SK-N-SH (cell line): ENCODE results near the gene BCHE. TPM values are rescaled to one million over a fixed set of nuclear protein-coding genes. Genes with fewer than 3 reads are reported as not detected.

ENCODE experiments used
- CTCF ChIA-PET: fragments of 300-600, 350-600 bp; formaldehyde crosslinking; extraction: SDS; loops from one replicate; lab custom pipeline; 2021; lab: Yijun Ruan, JAX
- POLR2A ChIA-PET: fragments of 350-600 bp; sonication (Branson Sonifier 250); formaldehyde crosslinking; extraction: SDS; loops from one replicate; lab custom pipeline; 2020; ENCODE audit warnings: antibody characterized with exemption, inconsistent platforms; lab: Yijun Ruan, JAX
- DNase-seq: peaks from one replicate; pipeline ENCODE4 v3.0.0; 2012
- H2AFZ ChIP-seq: fragments of 200-600 bp; sonication (generic); 2 replicates; pipeline ENCODE4 v1.8.1; 2016; ENCODE audit warnings: antibody characterized with exemption, mild to moderate bottlenecking, low read depth
- H3F3A ChIP-seq: fragments of 200-600 bp; sonication (generic); replicated peaks from 2 replicates; pipeline ENCODE3; 2016; ENCODE audit warnings: antibody characterized with exemption, mild to moderate bottlenecking; ENCODE audit not compliant: insufficient read depth
- H3K27ac ChIP-seq, 2 experiments: fragments of 200-500 bp in 1 of 2; fragments of 200-600 bp in 1 of 2; sonication (Bioruptor generic) in 1 of 2; sonication (generic), shearing (Covaris generic) in 1 of 2; 2 replicates each; pipeline versions ENCODE4 v1.5.1 to v1.6.1; 2014 to 2016; ENCODE audit warnings: low read depth in 2 of 2, inconsistent platforms in 1 of 2, low read length in 1 of 2, mild to moderate bottlenecking in 1 of 2, mixed read lengths in 1 of 2
- H3K27me3 ChIP-seq: fragments of 200-600 bp; sonication (generic), shearing (Covaris generic); 2 replicates; pipeline ENCODE4 v1.6.1; 2016; ENCODE audit warnings: mixed run types; ENCODE audit not compliant: insufficient read depth
- H3K36me3 ChIP-seq, 2 experiments: fragments of 200-500 bp in 1 of 2; fragments of 200-600 bp in 1 of 2; sonication (Bioruptor generic) in 1 of 2; sonication (generic) in 1 of 2; replicated peaks in 1 of 2; 2 replicates each; pipeline versions ENCODE3 to v1.5.1; 2014 to 2016; ENCODE audit warnings: low read length in 1 of 2, mild to moderate bottlenecking in 1 of 2; ENCODE audit not compliant: insufficient read depth in 2 of 2, control insufficient read depth in 1 of 2
- H3K4me1 ChIP-seq, 2 experiments: fragments of 200-500 bp in 1 of 2; fragments of 200-600 bp in 1 of 2; sonication (Bioruptor generic) in 1 of 2; sonication (generic), shearing (Covaris generic) in 1 of 2; 2 replicates each; pipeline versions ENCODE4 v1.5.1 to v1.6.1; 2014 to 2016; ENCODE audit warnings: low read depth in 1 of 2, low read length in 1 of 2, mixed run types in 1 of 2; ENCODE audit not compliant: insufficient read depth in 2 of 2, control insufficient read depth in 1 of 2
- H3K4me2 ChIP-seq: fragments of 200-600 bp; sonication (generic), shearing (Covaris generic); 2 replicates; pipeline ENCODE4 v1.6.1; 2017; ENCODE audit warnings: mixed run types
- H3K4me3 ChIP-seq, 2 experiments: fragments of 200-500 bp in 1 of 2; fragments of 200-600 bp in 1 of 2; sonication (Bioruptor generic) in 1 of 2; sonication (generic), shearing (Covaris generic) in 1 of 2; 2 replicates each; pipeline versions ENCODE4 v1.5.1 to v1.8.1; 2014 to 2016; ENCODE audit warnings: low read depth in 2 of 2, inconsistent platforms in 1 of 2, low read length in 1 of 2, mild to moderate bottlenecking in 1 of 2, mixed read lengths in 1 of 2, moderate library complexity in 1 of 2
- H3K79me2 ChIP-seq: fragments of 200-600 bp; sonication (generic); 2 replicates; pipeline ENCODE4 v1.8.1; 2017; ENCODE audit warnings: mild to moderate bottlenecking; ENCODE audit not compliant: insufficient read depth
- H3K9ac ChIP-seq: fragments of 200-600 bp; sonication (generic); 2 replicates; pipeline ENCODE4 v1.6.1; 2017; ENCODE audit warnings: mixed run types
- H3K9me2 ChIP-seq: fragments of 200-600 bp; sonication (generic); 2 replicates; pipeline ENCODE4 v1.6.1; 2017; ENCODE audit warnings: mixed run types
- H3K9me3 ChIP-seq: fragments of 200-600 bp; sonication (generic); 2 replicates; pipeline ENCODE4 v1.6.1; 2017; ENCODE audit warnings: mixed run types, mild to moderate bottlenecking, moderate library complexity
- H4K20me1 ChIP-seq: fragments of 200-600 bp; sonication (generic); 2 replicates; pipeline ENCODE4 v1.6.1; 2017; ENCODE audit warnings: mild to moderate bottlenecking, mixed run types; ENCODE audit not compliant: insufficient read depth
- CHD2 ChIP-seq: fragments of 150-350 bp; IDR thresholded peaks from 2 replicates; pipeline ENCODE4 v1.6.1; 2018; ENCODE audit warnings: low read length; ENCODE audit not compliant: partially characterized antibody
- FOSL2 ChIP-seq: IDR thresholded peaks from 2 replicates; pipeline ENCODE4 v1.4.0; 2012; ENCODE audit warnings: low read depth, mild to moderate bottlenecking, moderate library complexity, borderline replicate concordance
- FOXJ3 ChIP-seq: sonication (generic); formaldehyde crosslinking; IDR thresholded peaks from 2 replicates; pipeline ENCODE4 v1.5.1; 2020; ENCODE audit warnings: mild to moderate bottlenecking, missing genetic modification reagents
- GATA2 ChIP-seq: sonication (generic); formaldehyde crosslinking; IDR thresholded peaks from 2 replicates; pipeline ENCODE4 v1.5.0; 2020; ENCODE audit warnings: mild to moderate bottlenecking, missing genetic modification reagents
- IRF3 ChIP-seq: fragments of 150-350 bp; IDR thresholded peaks from 2 replicates; pipeline ENCODE4 v1.6.1; 2016; ENCODE audit warnings: mild to moderate bottlenecking, low read depth, low read length
- JUND ChIP-seq: IDR thresholded peaks from 2 replicates; pipeline ENCODE4 v1.4.0; 2012
- MEF2A ChIP-seq: IDR thresholded peaks from 2 replicates; pipeline ENCODE4 v1.4.0; 2012; ENCODE audit warnings: low read depth, borderline replicate concordance
- NFIC ChIP-seq: IDR thresholded peaks from 2 replicates; pipeline ENCODE4 v1.4.0; 2012; ENCODE audit warnings: borderline replicate concordance
- PBX3 ChIP-seq: IDR thresholded peaks from 2 replicates; pipeline ENCODE4; 2012
- POLR2AphosphoS5 ChIP-seq: IDR thresholded peaks from 2 replicates; pipeline ENCODE4 v1.6.1; 2012; ENCODE audit warnings: low read depth, low read length
- RCOR1 ChIP-seq: fragments of 150-350 bp; IDR thresholded peaks from 2 replicates; pipeline ENCODE4 v1.6.1; 2017; ENCODE audit warnings: antibody characterized with exemption, low read length
- REST ChIP-seq: IDR thresholded peaks from 2 replicates; pipeline ENCODE4 v1.6.1; 2012; ENCODE audit warnings: mild to moderate bottlenecking, low read depth, low read length, moderate library complexity
- SIN3A ChIP-seq: IDR thresholded peaks from 2 replicates; pipeline ENCODE4 v1.6.1; 2012; ENCODE audit warnings: low read depth, mild to moderate bottlenecking, low read length, moderate library complexity, borderline replicate concordance
- SMC3 ChIP-seq: IDR thresholded peaks from 2 replicates; pipeline ENCODE4 v1.6.1; 2012; ENCODE audit warnings: low read depth, low read length, improper control_type of control experiment
- TCF12 ChIP-seq: IDR thresholded peaks from 2 replicates; pipeline ENCODE4 v1.4.0; 2012
- USF1 ChIP-seq: IDR thresholded peaks from 2 replicates; pipeline ENCODE4 v1.4.0; 2012; ENCODE audit warnings: low read depth, borderline replicate concordance
- YY1 ChIP-seq: IDR thresholded peaks from 2 replicates; pipeline ENCODE4 v1.4.0; 2012; ENCODE audit warnings: low read depth, mild to moderate bottlenecking
- WGBS: methylation state at CpG from one replicate; pipeline ENCODE4 v1.1.6; 2017; ENCODE audit warnings: low lambda C conversion rate; 5-methylcytosine and 5-hydroxymethylcytosine counted together
- polyA plus RNA-seq, 3 experiments: library from polyadenylated mRNA; depleted of rRNA; stranded (reverse); fragments of >200 nt; gene quantifications; 2 replicates each; pipeline ENCODE4 v1.2.3, GENCODE V29; 2012

The BCHE gene
- polyA plus RNA-seq, 1 of the 3 experiments (the other 2 are of a cell fraction): not detected

- H3K79me2 ChIP-seq: no peaks in the 10 kb centered on the region
- no peaks in the 10 kb centered on the region for H3K9me2 ChIP-seq
- ChIA-PET POLR2A (no interaction called here), CTCF (no interaction called here)
- DNase-seq: no peak
- WGBS: 10% methylated on average over 2 of the region's 2 CpGs
- no peak overlapping the region for H3K4me2 ChIP-seq
- no peak overlapping the region for H3K27ac ChIP-seq
- no peaks in the 10 kb centered on the region for H3K27me3 ChIP-seq
- H3K9me3 ChIP-seq: no peaks in the 10 kb centered on the region
- TF ChIP-seq REST (no peak), MEF2A (no peak), FOSL2 (no peak), IRF3 (no peak), CHD2 (no peak), USF1 (no peak), GATA2 (CRISPR knock-in tag) (no peak), NFIC (no peak), RCOR1 (no peak), FOXJ3 (CRISPR knock-in tag) (no peak), PBX3 (no peak), YY1 (no peak), SMC3 (no peak), JUND (no peak), SIN3A (no peak), POLR2AphosphoS5 (no peak), TCF12 (no peak)
- no peak overlapping the region for H3K4me3 ChIP-seq
- no peak overlapping the region for H3K9ac ChIP-seq
- H2AFZ ChIP-seq: no peak overlapping the region
- H4K20me1 ChIP-seq: no peaks in the 10 kb centered on the region
- H3F3A ChIP-seq: no peaks in the 10 kb centered on the region
- no peaks in the 10 kb centered on the region for H3K36me3 ChIP-seq
- H3K4me1 ChIP-seq: no peaks in the 10 kb centered on the region
Observed at GRCh38 chr3:165749241-165749640, 88.0 kb downstream of the BCHE start.
